HG02840 (cell line): ENCODE measurements around the gene LRRTM3.
A peak's percentile ranks its signal among the peaks of the same experiment; 100 is the strongest.

Experiments used
- ATAC-seq: cut with Tn5 transposase; IDR thresholded peaks from one replicate; pipeline ENCODE4 v1.9.1; 2021; ENCODE audit warnings: mild to moderate bottlenecking, moderate library complexity, moderate number of reproducible peaks; ENCODE audit not compliant: unreplicated experiment, low FRiP score

LRRTM3 gene

DNA sequence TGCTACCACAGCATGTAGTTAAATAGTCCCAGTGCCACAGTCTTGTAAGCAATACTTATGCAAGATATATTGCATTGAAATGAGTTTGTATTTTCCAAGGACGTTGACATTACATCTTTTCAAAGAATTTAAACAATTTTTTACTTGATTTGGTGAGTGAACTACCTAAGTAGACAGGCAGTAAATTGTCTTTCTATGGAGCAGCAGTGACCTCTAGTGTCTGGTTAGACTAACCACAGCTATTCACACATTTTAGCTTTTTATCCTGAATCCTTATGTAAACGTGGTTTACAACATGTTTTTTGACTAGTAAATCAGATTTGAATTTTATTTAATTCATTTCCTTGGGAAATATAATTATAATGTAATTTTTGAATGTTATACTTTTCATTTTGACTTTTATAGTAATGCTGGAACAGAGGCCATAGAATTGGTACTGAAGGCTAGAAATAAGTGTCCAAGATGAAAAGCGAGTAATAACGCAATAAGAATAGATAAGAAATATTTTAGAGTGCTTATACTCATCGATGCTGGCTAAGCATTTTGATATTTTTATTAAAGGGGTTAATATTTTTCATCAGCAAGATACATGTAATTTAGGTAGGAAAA is 5.6 kb downstream of the LRRTM3 start:
- ATAC-seq: peak; percentile 65

DNA sequence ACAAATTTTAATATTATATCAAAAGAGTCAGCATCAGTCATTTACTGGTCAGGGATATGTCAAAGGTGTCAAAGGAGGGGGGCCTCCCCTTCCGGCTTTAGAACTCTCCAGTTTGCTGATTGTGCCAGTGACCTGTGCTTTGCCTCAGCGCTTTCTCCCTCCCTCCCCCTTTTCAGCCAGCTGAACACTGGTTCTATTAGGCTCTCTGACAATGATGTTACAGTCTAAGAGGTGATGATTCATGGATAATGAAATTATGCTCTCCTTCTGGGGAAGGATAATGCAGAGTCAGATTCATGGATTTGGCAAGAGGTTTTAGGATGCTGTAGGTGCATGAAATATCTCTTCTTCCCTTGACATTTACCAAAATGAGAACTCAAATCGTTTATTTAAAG is 6.1 kb downstream of the LRRTM3 start:
- no peak for ATAC-seq

DNA sequence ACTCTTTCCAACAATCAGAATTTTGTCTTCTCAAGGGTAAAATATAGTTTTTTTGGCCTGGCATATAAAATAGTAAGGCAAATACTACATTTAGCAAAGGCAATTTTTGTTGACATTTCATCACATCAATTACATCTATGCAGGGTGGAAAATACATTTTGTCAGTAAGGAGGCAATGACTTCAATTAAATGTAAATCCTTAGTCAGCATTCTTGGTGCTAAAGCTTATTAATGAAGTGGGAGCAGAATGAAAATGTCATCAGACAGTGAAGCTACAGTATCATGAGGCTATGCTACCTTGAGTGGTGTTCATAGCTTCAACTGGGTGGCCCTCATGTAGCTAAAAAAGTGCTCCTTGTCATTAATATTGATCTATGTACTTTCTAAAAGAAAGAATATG is 8.9 kb downstream of the LRRTM3 start:
- no peak for ATAC-seq

DNA sequence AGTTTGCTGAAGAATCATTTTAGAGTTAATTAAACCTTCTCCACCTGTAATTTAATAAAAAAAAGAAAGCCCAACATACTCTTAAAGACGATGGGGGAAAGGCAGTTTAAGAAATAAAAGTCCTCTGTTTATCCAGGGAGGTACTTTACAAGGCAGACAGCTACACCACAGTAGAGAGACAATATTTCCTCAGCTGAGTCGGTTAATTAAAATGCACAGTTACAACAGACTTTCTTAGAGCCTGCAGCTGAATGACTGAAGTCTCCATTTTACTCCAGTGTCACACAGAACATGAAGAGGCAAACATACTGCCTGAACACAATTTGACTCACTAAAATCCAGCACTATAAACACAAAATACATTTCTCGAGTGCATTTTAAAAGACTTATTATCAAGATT is 15.1 kb downstream of the LRRTM3 start:
- no peak for ATAC-seq

DNA sequence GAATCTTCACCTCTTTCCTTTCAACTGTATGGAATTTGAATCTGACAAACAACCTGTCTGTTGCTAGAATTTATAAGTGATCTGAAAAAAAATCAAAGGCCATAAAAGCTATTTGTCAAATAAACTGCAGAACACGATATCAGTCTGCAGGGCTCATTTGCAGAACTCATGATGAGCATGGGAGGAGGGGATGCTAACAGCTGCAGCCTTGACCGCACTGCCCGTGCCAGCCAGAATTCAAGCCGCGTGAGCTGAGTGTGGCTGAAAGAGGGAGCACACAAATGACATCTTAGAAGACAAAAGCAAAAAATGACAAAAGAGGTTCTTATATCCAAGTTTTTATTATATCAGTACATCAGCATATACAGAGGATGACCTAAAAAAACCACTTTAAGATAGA is 15.7 kb downstream of the LRRTM3 start:
- no peak for ATAC-seq

DNA sequence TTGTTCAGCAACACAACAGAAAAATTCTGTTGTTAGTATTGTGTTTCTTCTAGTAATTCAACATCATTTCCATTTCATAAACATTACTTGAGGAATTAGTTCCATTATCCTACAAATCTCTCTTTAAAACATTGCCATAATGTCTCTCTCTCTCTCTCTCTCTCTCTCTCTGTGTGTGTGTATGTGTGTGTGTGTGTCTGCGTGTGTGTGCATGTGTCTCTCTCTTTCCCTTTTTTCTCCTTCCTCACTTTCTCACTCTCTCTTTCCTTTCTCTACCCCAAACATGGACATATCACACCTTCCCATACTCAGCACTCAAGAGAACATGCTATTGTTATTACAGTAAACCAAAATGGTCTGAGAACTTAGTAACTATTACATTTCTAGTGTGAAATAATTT is 16.6 kb downstream of the LRRTM3 start:
- no peak for ATAC-seq

DNA sequence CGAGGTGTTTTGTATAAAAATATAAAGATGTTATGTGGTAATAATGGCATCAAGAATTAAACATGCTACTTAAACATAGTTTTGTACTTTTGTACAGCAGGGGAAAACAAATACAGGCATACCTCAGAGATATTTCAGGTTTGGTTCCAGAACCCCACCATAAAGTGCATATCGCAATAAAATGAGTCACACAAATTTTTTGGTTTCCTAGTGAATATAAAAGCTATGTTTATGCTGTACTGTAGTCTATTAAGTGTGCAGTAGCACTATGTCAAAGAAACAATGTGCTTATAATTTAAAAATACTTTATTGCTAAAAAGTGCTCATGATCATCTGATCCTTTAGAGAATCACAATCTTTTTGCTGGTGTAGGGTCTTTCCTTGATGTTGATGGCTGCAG is 17.8 kb downstream of the LRRTM3 start:
- ATAC-seq: no peak

DNA sequence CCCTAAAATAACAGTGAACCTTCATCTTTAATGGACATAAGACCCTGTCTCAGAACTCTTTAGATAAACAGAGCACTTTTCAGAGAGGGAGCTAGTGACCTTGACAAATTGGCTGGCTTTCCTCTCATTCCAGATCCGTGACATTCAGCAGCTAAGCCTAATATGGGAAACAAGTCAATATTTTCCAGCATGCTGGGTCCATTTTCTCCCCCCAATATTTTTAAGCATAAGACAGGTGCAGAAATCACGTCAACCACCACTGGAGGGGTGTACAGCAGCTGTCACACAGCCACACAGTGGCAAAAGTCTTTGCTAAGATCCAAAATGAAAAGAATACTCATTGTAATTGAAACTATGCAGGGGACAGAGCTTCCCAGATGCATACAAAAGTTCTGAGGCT is 26.1 kb downstream of the LRRTM3 start:
- no peak for ATAC-seq

DNA sequence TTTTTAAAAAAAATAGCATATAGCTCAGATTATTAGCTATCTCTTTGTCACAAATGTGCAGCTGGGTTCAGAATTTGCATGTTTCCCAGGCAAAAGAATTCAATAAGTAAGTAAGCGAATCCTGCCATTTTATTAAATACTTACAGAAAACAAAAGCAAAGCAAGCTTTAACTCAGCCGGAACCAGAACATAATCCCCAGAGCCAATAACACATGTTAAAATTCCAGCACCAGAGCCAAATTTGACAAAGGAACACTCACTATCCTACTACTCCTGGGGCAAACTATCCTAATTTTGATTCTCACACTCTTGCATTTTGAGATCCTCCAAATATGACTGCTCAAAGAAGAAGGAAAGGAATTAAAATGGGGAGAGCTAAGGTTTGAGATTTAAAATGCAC is 32.6 kb downstream of the LRRTM3 start:
- no peak for ATAC-seq

DNA sequence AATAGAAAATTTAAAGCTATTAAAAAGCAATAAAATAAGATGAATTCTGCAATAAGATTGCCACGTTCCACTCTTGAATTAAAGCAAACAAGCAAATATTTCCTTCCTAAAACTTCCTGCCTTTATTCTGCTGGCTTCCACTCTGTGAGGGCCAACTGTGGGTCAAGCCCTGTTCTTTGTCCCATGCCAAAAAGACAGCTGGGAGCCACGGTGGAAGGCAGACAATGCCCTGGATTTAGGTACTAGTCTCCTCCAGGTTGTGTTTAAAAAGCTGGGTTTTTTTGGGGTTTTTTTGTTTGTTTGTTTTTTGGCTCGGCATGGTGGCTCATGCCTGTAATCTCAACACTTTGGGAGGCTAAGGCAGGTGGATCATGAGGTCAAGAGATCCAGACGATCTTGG is 39.1 kb downstream of the LRRTM3 start:
- ATAC-seq: no peak

DNA sequence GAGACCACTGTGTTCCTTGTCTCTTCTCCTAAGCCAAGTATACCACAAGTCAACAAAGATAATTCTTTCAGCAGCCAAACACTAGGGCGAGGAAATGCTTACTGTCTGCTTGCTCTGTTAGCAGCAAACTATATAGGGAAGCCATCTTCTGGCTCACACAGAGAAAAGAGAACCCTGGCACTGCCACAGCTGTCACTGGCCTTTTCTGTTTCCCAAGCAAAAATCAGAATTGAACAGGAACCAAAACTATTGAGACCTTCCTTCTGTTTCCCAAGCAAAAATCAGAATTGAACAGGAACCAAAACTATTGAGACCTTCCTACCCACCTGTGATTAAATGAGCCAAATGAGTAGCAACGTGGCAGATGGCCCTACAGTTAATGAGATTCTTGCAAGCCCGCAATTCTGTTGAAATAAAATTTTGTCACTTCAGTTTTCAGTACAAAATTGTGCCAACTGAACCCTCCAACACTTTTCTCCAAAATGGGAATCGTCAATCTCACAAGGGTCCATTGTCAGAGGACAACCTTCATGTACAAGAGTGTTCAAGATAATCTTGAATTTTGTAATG is 54.5 kb downstream of the LRRTM3 start:
- no peak for ATAC-seq

DNA sequence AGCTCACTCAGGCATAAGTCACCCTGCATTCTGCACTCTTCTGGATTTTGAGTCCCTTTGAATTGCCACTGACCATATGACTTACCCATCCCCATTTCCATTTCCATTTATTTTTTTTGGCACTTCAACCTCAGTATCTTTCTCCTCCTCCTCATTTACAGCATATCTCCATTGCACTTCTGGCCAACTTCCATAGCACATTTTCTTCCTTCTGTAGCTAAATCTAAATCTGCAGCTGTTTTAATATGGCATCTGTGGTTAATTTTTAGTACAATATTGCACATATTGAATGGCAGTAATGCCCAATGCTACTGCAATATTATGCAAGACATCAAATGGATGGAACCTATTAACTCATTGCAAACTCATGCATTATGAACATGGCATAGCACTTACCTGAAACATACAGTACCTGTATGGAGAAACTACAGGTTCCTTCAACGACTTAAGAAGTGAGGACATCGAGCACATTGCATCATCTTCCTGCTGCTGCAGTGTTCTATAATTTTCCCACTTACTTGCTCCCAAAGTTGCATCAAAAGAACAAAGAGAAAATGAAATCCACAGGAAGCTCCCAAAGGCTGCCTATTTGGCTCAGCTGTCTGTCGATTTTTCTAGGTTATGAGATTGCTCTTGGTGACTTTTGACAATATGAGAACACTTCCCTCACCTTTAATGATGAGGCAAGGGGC is 55.7 kb downstream of the LRRTM3 start:
- no peak for ATAC-seq

DNA sequence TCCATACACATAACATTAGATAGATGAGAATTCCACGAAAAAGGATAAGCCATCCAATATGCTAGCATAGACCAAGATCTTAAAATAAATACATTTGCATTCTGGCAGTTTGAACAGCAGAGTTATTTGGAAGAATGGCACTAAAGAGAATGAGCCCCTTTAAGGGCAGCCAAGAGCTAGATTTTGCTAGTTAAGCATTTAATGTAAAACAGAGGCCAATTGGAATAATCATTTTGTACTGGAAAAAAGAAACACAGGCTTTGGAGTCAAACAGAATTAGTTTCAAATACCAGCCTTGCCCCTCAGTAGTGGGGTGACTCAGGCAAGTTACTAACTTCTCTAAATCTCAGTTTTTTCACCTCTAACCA is 56.2 kb downstream of the LRRTM3 start:
- ATAC-seq: no peak

DNA sequence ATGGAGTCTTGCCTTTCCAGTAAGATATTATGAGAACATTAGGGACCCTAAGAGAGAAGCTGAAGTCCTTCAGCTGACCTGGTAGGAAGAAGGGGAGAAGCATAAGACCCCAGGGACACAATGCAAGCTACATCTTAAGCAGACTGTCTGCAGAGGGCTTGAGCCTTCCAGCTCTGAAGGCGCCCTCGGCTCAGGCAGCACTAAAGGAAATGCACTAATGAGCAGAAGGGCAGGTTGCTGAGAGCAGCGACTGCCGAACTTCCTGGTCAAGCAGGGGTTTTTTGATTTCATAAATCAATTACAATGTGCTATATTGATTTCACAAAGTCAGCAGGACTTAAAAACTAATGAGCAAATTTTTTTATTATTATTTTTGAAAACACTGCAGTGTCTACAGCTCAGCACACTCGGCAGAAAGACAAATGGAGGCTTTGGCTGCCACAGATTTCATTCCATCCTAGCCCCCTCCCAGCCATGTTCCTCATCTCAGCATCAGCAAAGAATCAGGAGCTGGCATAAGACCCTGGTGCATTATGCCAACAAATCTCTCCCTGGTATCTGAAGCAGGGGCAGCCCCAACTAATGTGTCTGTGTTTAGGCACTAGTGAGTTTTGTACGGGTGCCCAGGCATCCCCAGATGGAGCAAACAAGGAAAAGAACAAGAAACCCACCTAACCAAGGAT is 57.1 kb downstream of the LRRTM3 start:
- no peak for ATAC-seq

DNA sequence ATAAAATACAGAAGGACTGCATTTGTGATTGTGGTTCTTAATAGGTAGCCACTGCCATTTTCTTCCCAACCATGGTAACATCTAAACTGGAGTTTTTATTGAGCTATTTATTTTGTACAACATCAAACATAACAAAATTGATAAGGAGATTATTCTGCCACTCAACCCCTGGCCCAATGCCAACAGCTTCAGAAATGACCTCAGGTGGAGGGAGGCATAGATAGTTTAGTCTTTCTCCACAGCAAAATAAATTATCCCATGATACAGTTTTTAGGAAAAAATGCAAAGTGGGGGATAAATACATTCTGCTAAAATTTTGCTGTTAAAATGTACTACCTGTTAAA is 57.6 kb downstream of the LRRTM3 start:
- no peak for ATAC-seq

DNA sequence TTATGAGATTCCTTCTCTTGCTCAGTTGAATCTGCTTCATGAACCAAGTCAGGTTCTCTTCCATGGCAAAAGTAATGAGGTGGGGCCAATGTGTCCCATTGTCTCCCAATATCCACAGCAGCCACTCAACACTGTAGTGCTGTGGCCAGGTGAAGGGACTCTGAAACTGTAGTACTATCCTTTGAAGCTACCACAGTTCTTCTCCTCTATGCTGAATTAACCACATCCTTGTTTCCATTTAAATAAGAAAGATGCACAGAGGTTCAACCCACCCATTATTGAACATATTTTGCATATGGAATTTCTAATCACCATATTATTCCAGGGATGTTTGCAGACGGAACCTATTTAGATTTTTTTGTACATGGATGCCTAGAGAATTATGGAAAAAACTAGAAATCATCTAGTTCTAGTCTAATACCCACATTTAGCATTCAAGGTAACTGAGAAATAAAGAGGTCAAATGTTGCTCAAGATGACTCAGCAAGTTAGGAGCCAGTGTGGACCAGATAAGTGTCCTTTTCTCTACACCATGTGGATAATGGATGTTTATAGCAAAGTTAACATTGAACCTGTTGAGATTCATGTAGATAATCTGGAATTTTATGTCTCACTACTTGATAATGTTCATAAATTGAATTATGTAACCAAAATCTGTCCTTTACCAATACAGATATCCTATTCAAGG is 64.5 kb downstream of the LRRTM3 start:
- ATAC-seq: no peak

DNA sequence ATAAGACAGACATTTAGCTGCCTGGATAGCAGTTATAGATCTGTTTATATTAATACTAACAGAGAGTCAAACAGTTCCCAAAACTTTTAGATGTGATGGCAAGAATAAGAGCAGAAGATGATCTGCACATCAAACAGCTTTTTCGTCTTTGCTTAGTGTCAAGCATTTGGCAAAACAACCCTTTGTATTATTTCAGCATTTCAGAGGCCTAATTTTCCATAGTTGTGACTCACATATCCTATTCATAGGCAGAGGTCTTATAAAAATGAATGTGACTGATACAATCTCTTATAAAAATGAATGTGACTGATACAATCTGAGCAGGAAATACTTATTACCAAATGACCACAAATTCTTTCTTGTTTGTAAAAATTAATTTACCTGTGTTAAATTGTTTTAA is 71.2 kb downstream of the LRRTM3 start:
- no peak for ATAC-seq

DNA sequence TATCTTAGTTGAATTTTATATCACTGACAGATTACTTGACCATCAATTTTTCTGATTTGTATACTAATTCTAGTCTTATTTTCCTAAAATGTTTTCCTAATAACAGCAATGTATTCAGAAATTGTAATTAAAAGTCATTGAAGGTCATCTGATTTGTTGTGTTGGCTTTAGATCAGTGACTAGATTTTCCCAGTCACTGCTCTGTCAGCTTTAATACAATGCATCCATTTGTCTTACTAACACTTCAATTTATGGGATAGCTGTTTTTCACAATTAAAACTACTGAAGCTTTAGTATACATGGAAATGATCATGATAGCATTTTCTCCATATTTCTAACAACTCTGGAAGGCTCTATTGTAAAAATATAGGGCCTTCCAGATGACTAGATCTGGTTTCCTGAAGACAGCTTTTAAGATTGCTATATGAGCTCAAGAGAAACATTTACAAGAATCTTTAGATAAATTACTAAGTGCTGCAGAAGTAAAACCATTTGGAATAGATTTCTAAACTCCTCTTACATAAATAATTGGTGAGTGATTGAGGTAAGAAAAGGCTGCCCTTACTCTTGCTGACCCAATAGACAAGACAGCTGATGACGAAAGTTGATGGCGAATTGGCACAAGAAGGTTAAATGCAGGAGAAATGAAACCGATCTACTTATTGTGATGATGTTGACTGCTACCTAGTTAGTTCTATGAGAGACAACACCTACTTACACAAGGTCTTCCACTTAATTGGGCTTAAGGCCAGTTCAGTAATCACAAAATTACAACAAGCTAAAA is 74.1 kb downstream of the LRRTM3 start:
- no peak for ATAC-seq

DNA sequence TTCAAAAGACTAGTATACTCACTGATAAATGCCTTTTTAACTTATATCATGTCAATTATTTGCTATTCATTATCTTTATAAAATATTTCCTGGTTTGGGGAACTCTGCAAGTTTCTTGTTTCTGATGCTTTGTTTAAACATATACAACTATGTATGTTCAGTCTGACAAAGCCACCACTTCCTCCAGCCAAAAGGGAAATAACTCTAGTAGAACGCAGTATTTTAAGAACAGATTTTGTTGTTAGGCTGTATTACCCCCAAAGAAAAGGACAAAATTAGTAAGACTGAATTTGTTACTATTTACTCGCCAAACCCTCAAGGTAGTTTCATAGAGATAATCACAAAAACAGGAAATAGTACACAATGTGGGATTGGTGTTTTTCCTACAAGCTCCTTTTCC is 78.9 kb downstream of the LRRTM3 start:
- ATAC-seq: no peak

DNA sequence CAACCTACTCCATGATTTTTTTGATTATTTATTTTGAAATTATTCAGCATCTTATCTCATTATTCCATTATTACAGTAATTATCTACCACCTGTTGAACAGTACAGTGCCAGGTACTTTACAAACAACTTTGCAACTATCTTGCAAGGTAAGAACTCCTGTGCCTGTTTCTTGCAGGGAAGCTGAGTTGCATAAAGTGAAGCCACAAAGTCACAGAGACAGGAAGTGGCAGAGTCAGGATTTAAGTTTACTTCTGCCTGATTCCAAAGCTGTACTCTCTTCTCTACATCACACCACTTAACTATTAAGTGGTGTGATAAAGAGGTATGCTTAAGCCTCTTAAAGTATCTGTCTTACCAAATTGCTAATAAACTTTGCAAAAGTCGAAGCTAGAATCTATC is 80.1 kb downstream of the LRRTM3 start:
- ATAC-seq: no peak

DNA sequence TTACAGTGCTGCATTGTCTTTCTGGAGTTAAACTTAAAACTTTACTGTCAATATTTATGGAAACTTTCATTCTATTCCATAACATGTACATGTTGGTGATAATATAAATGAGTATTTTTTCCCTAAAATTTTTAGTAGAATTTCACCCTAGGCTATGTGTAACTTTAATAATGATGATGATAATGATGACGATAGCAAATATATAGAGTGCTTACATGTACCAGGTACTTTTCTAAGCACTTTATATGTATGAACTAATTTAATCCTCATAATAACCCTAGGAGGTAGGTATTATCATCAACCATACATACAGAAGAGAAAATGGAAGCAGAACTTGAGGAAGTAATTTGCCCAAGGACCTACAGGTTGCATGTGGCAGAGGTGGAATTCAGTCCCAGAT is 85.6 kb downstream of the LRRTM3 start:
- no peak for ATAC-seq
